ENCODE measurements around the gene ARHGDIB. TPM values are rescaled to one million over a fixed set of nuclear protein-coding genes. Genes with fewer than 3 reads are reported as not detected.
A peak's percentile ranks its signal among the peaks of the same experiment; 100 is the strongest.

Gene ARHGDIB
- total RNA-seq, 2 experiments from 2014 or later, result 569 to 737 TPM

- peaks cover 31% of the 10 kb centered on the region for H4K20me1 ChIP-seq (ENCODE audit: insufficient read depth, low read length)
Measured at GRCh38 chr12:14959463-14959862, 1.9 kb downstream of the ARHGDIB start.

GRCh38 chr12:14959126-14959440, 2.3 kb downstream of the ARHGDIB start:
- H3K9me2 ChIP-seq (ENCODE audit: insufficient read depth, low read length), result no peaks in the 10 kb centered on the region
- ChIA-PET CTCF (ENCODE audit: unreplicated experiment) (no interaction called here), POLR2A (interaction anchor here (0.6 to 5.0 kb wide), 6 partner anchors 9 to 344 kb away, joined by 3 to 36 read pairs (median 4); a partner anchor contains a TSS)
- peak overlapping the region; percentile 72 for H3K4me3 ChIP-seq (ENCODE audit: low read depth, low read length, poor library complexity, severe bottlenecking)
- TF ChIP-seq CTCF (conservative IDR thresholded peaks at IDR 0.05; ENCODE audit: low read length) (no peak), EZH2phosphoT487 (IDR thresholded peaks at IDR 0.05; ENCODE audit: borderline replicate concordance, low read depth, low read length) (no peak)
- H2AFZ ChIP-seq (ENCODE audit: low read length), result no peak overlapping the region
- peaks cover 33% of the 10 kb centered on the region for H4K20me1 ChIP-seq (ENCODE audit: insufficient read depth, low read length)
- peak overlapping the region; percentile 94 for H3K4me2 ChIP-seq (ENCODE audit: low read length)
- peak overlapping the region; percentile 97 for H3K27ac ChIP-seq (ENCODE audit: low read depth, low read length, poor library complexity, severe bottlenecking)
- H3K4me1 ChIP-seq (ENCODE audit: insufficient read depth, low read length, poor library complexity, severe bottlenecking), result peaks cover 65% of the 10 kb centered on the region
- peaks cover 73% of the 10 kb centered on the region for H3K79me2 ChIP-seq (ENCODE audit: insufficient read depth, low read depth, low read length)
- BruUV-seq (replicated peaks), result no TSS peak
- intact Hi-C loops (cut with micrococcal nuclease; ENCODE audit: unreplicated experiment), result loop anchor here (5.0 to 10.0 kb wide), 4 partner anchors 77 to 926 kb away; partner anchors contain the start of gene STRAP
- peaks cover 50% of the 10 kb centered on the region for H3K36me3 ChIP-seq (ENCODE audit: insufficient read depth, low read length)
- H3K9me3 ChIP-seq (ENCODE audit: low read length), result no peaks in the 10 kb centered on the region
- DNase-seq (ENCODE audit: low spot score), result no peak

More at GRCh38 chr12:14959463-14959862, 1.9 kb downstream of the ARHGDIB start:
- Histone ChIP-seq H3K9me3 (ENCODE audit: low read length) (no peaks in the 10 kb centered on the region), H3K36me3 (ENCODE audit: insufficient read depth, low read length) (peaks cover 46% of the 10 kb centered on the region), H3K9me2 (ENCODE audit: insufficient read depth, low read length) (no peaks in the 10 kb centered on the region), H3K4me2 (ENCODE audit: low read length) (peak overlapping the region; percentile 94), H3K4me3 (ENCODE audit: low read depth, low read length, poor library complexity, severe bottlenecking) (peak overlapping the region; percentile 72), H3K79me2 (ENCODE audit: insufficient read depth, low read depth, low read length) (peaks cover 69% of the 10 kb centered on the region), H3K27ac (ENCODE audit: low read depth, low read length, poor library complexity, severe bottlenecking) (peak overlapping the region; percentile 97), H2AFZ (ENCODE audit: low read length) (no peak overlapping the region), H3K4me1 (ENCODE audit: insufficient read depth, low read length, poor library complexity, severe bottlenecking) (peaks cover 65% of the 10 kb centered on the region)
- TF ChIP-seq CTCF (conservative IDR thresholded peaks at IDR 0.05; ENCODE audit: low read length) (no peak), EZH2phosphoT487 (IDR thresholded peaks at IDR 0.05; ENCODE audit: borderline replicate concordance, low read depth, low read length) (no peak)
- ChIA-PET POLR2A (interaction anchor here (0.6 to 5.0 kb wide), 5 partner anchors 9 to 345 kb away, joined by 3 to 36 read pairs (median 4); a partner anchor contains a TSS), CTCF (ENCODE audit: unreplicated experiment) (no interaction called here)
- intact Hi-C loops (cut with micrococcal nuclease; ENCODE audit: unreplicated experiment), result loop anchor here (5.0 to 10.0 kb wide), 4 partner anchors 77 to 925 kb away; partner anchors contain the start of gene STRAP
- DNase-seq (ENCODE audit: low spot score), result no peak
- no TSS peak for BruUV-seq (replicated peaks)

Data from OCI-LY7 (cell line).